Activated CD4-positive, alpha-beta memory T cell treated with anti-CD3 and anti-CD28 coated beads, Interleukin-2, amount 10 ng/mL, durations not matched to agents 7 days and 5 days (primary cell): ENCODE results near the gene ATP8B1. TPM values are rescaled to one million over a fixed set of nuclear protein-coding genes. Genes with fewer than 3 reads are reported as not detected.

ENCODE experiments used
- CTCF ChIA-PET: fragments of 350-600 bp; sonication (Branson Sonifier 250); formaldehyde crosslinking; loops from one replicate; lab custom pipeline; 2021; ENCODE audit warnings: antibody characterized with exemption, inconsistent platforms; lab: Charles Lee
- POLR2A ChIA-PET: fragments of 350-600 bp; sonication (Branson Sonifier 250); formaldehyde crosslinking; loops from one replicate; lab custom pipeline; 2021; ENCODE audit warnings: antibody characterized with exemption; lab: Charles Lee
- DNase-seq: peaks from one replicate; pipeline ENCODE4 v3.0.0-alpha.2; 2020
- H3K27ac Mint-ChIP-seq: one replicate; pipeline ENCODE4 v1.8.0; 2021; ENCODE audit warnings: mild to moderate bottlenecking, mixed read lengths
- H3K27me3 Mint-ChIP-seq: one replicate; pipeline ENCODE4 v1.8.0; 2021; ENCODE audit warnings: mixed read lengths
- H3K36me3 Mint-ChIP-seq: one replicate; pipeline ENCODE4 v1.8.0; 2021; ENCODE audit warnings: low read depth, mixed read lengths
- H3K4me1 Mint-ChIP-seq: one replicate; pipeline ENCODE4 v1.8.0; 2021; ENCODE audit warnings: mixed read lengths
- H3K4me3 Mint-ChIP-seq: one replicate; pipeline ENCODE4 v1.8.0; 2021; ENCODE audit warnings: mild to moderate bottlenecking, mixed read lengths
- H3K9me3 Mint-ChIP-seq: one replicate; pipeline ENCODE4 v1.8.0; 2021; ENCODE audit warnings: mixed read lengths
- total RNA-seq, 2 experiments: library from RNA; stranded (reverse); gene quantifications; one replicate each; pipeline ENCODE4 v1.2.3, GENCODE V29; 2021

The ATP8B1 gene
- total RNA-seq, 2 experiments from 2014 or later, result not detected

DNA sequence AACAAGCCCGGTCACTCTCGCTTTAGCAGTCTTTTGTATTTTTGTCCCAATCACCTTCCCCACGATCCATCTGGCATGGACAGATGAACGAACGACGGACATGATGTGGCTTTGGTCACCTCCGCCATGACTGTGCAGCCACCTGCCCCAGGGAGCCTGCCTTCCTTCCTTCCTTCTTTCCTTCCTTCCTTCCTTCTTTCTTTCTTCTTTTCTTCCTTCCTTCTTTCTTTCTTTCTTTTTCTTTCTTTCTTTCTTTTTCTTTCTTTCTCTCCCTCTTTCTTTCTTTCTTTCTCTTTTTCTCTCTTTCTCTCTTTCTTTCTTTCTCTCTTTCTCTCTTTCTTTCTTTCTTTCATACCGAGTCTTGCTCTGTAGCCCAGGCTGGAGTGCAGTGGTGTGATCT is 39.0 kb downstream of the ATP8B1 start:
- no peak for DNase-seq
- Mint-ChIP-seq H3K4me3 (no peak overlapping the region), H3K27me3 (no peaks in the 10 kb centered on the region), H3K9me3 (peaks cover 2% of the 10 kb centered on the region), H3K4me1 (no peaks in the 10 kb centered on the region), H3K27ac (no peak overlapping the region), H3K36me3 (no peaks in the 10 kb centered on the region)
- ChIA-PET CTCF (no interaction called here), POLR2A (no interaction called here)

DNA sequence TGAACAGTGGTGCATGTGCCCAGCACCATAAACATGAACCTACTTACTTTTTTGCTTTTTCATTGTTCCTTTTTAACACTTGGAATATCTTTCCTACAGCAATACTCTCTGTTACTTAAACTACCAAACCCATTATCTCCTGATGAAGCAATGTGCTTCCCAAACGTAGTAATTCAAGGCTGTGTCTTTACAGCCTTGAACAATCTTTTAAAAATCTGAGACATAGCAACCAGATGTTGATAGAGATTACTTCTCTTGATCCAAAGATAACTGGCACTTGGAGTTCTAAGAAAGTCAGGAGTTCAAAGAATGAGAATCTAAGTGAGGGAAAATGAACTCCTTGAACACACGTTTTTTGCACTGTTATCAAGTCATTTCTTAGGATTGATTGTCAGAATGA is 40.4 kb downstream of the ATP8B1 start:
- ChIA-PET CTCF (no interaction called here), POLR2A (no interaction called here)
- DNase-seq, result no peak
- H3K4me1 Mint-ChIP-seq, result no peaks in the 10 kb centered on the region
- no peak overlapping the region for H3K4me3 Mint-ChIP-seq
- peaks cover 2% of the 10 kb centered on the region for H3K9me3 Mint-ChIP-seq
- no peak overlapping the region for H3K27ac Mint-ChIP-seq
- H3K27me3 Mint-ChIP-seq, result no peaks in the 10 kb centered on the region
- H3K36me3 Mint-ChIP-seq, result no peaks in the 10 kb centered on the region

DNA sequence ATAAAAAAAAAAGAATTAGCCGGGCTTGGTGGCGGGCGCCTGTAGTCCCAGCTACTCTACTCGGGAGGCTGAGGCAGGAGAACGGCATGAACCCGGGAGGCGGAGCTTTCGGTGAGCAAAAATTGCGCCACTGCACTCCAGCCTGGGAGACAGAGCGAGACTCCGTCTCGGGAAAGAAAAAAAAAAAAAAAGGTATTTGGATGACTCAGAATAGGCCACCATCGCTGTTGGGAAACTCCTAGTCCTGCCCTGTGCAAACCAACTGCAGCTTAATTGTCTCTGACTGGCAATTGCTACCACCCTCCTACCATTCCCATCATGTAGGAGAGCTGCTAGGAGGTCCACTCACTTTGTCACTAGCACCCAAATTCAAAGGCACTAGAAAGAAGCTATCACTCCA is 43.5 kb downstream of the ATP8B1 start:
- no peak for DNase-seq
- peaks cover 3% of the 10 kb centered on the region for H3K27me3 Mint-ChIP-seq
- no peak overlapping the region for H3K27ac Mint-ChIP-seq
- POLR2A ChIA-PET, result no interaction called here
- no peak overlapping the region for H3K4me3 Mint-ChIP-seq
- H3K4me1 Mint-ChIP-seq, result no peaks in the 10 kb centered on the region
- no peaks in the 10 kb centered on the region for H3K36me3 Mint-ChIP-seq
- CTCF ChIA-PET, result no interaction called here
- H3K9me3 Mint-ChIP-seq, result peaks cover 2% of the 10 kb centered on the region

DNA sequence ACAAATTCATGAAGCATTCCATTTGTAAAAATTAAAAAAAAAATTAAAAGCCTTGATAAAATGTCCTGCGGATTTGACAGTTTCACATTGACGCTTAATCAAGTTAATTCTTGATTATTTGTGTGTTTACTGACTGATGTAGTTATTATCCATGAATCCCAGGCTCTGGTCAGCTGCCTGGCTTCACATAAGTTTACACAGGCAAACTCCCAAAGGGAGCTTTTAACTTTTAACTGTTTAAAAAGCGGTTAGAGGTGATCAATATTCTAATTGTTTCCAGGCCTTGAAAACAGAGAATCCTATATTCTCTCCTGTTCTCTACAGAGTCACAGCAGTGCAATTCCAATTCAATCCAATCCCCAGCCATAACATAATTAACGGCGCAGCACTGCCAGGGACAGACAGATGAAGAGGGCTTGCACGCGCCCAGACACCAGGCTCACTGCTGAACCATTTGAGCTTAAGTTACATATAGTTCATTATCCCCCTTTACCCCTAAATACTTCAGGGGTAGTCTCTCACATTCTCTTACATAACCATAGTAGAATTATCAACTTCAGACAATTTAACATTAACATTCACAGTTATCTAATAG is 47.5 kb downstream of the ATP8B1 start:
- Mint-ChIP-seq H3K36me3 (no peaks in the 10 kb centered on the region), H3K4me1 (peaks cover 12% of the 10 kb centered on the region), H3K27me3 (peaks cover 3% of the 10 kb centered on the region), H3K27ac (no peak overlapping the region), H3K9me3 (peaks cover 2% of the 10 kb centered on the region), H3K4me3 (no peak overlapping the region)
- ChIA-PET POLR2A (no interaction called here), CTCF (no interaction called here)
- DNase-seq, result no peak

DNA sequence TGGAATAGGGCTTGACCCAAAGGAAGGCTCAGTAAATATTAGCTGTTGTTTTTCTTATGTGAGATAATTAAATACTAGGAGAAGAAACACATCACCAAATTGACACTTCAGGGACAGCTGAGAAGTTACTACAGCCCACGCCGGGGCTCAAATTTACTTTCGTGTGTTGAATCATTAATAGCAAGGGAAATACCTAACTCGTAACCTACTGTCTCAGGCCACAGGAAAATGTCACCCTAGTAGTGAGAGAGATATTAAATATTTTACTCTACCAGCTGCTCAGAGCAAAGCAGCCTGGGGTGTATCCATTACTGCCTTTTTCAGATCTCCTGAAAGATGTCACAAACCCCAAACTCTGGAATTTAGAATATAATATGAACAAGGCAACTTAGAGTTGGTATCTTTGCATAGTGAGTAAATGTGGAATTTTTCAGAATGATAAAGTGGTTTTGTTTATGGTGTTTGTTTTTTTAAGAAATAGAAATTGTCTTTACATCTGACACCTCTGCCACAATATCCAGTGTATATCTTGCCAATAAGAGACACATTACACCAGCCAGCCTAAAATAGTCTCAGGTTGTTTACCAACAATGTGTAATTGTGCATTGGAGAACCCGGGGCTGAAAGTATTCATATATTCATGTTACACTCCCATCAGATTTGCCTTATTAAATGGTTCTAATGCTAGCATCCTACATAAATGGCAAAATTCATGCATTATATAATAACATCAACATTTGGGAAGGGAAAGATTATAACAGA is 48.4 kb downstream of the ATP8B1 start:
- H3K4me1 Mint-ChIP-seq, result peaks cover 12% of the 10 kb centered on the region
- peaks cover 3% of the 10 kb centered on the region for H3K27me3 Mint-ChIP-seq
- CTCF ChIA-PET, result no interaction called here
- no peak for DNase-seq
- H3K4me3 Mint-ChIP-seq, result no peak overlapping the region
- no peaks in the 10 kb centered on the region for H3K36me3 Mint-ChIP-seq
- peaks cover under 1% of the 10 kb centered on the region for H3K9me3 Mint-ChIP-seq
- POLR2A ChIA-PET, result no interaction called here
- H3K27ac Mint-ChIP-seq, result no peak overlapping the region

DNA sequence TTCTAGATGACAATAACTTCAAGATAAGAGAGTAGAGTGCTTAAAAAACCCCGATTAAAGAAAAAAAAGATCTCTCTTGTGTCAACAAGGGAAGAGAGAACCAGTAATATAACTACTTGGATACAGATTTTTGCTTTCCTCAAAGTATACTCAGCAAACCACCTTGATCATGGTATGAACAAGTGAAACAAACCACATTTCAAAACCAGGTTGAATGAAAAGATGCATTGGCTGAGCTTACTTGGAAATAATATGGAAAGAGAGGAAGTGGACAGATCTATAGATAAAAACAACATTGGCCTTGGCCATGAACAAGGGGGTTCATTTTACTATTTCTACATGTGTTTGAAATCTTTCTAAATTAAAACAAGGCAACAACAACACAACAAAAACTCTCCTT is 50.1 kb downstream of the ATP8B1 start:
- POLR2A ChIA-PET, result no interaction called here
- Mint-ChIP-seq H3K9me3 (no peaks in the 10 kb centered on the region), H3K27ac (no peak overlapping the region), H3K4me1 (peaks cover 12% of the 10 kb centered on the region), H3K27me3 (peaks cover 6% of the 10 kb centered on the region), H3K4me3 (no peak overlapping the region), H3K36me3 (no peaks in the 10 kb centered on the region)
- CTCF ChIA-PET, result no interaction called here
- no peak for DNase-seq

DNA sequence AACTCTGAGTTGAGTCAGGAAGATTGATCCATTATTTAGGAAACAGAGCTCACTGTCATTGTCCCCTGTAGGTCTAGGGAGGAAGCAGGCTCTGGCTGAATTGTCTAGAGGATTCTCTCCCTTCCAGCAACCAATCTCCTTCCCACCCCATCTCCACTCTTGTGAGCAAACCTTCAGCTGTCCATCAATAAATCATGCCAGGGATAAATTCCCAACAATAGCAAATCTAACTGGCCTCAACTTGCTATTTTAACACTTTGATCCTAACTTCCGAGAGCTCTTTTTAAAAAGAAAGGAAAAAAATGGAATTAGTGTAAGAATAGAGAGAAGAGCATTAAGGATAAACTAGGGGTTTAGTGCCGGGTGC is 53.5 kb downstream of the ATP8B1 start:
- DNase-seq, result no peak
- H3K36me3 Mint-ChIP-seq, result no peaks in the 10 kb centered on the region
- H3K4me1 Mint-ChIP-seq, result peaks cover 12% of the 10 kb centered on the region
- CTCF ChIA-PET, result no interaction called here
- peaks cover 3% of the 10 kb centered on the region for H3K27me3 Mint-ChIP-seq
- POLR2A ChIA-PET, result interaction anchor here (0.6 kb wide), 1 partner anchor 172 kb away, joined by 3 read pairs; no protein-coding TSS in a partner anchor
- no peak overlapping the region for H3K27ac Mint-ChIP-seq
- no peak overlapping the region for H3K4me3 Mint-ChIP-seq
- no peaks in the 10 kb centered on the region for H3K9me3 Mint-ChIP-seq

DNA sequence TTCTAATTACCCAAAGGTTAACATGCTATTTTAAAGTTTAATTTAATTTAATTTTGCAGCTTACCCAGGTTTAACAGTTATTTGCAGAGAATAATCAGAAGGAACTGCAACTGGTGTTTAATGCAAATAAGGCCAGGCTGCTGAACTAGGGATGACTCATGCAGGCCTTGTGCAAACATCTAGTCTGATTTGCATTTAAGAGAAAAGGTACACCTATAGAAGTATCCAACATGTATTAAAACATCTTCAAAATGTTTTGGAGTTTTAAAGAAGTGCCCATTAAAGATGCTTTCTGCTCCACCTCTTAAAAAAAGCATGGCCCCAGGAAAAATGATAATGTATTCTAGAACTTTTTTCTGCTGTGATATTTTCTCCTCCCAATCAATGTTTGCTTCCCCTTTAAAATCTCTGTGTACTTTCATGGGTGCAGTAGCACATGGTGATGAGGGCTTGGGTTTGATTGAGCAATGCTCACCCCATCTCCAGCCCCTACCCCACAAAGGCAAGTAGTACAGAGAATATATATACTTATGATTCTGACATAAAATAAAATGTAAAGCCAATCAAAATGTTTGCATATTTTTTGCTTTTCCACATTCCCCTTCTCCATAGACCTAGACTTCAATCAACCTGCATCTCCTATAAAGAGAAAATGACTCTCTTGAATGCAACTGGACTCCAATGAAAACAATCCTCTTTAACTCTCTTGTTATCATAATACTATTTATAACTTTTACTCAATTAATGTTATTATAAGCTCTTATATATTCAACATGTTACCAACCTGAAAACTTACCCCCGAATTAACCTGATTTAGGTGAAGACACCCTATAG is 54.1 kb downstream of the ATP8B1 start:
- no peak overlapping the region for H3K4me3 Mint-ChIP-seq
- no peaks in the 10 kb centered on the region for H3K36me3 Mint-ChIP-seq

DNA sequence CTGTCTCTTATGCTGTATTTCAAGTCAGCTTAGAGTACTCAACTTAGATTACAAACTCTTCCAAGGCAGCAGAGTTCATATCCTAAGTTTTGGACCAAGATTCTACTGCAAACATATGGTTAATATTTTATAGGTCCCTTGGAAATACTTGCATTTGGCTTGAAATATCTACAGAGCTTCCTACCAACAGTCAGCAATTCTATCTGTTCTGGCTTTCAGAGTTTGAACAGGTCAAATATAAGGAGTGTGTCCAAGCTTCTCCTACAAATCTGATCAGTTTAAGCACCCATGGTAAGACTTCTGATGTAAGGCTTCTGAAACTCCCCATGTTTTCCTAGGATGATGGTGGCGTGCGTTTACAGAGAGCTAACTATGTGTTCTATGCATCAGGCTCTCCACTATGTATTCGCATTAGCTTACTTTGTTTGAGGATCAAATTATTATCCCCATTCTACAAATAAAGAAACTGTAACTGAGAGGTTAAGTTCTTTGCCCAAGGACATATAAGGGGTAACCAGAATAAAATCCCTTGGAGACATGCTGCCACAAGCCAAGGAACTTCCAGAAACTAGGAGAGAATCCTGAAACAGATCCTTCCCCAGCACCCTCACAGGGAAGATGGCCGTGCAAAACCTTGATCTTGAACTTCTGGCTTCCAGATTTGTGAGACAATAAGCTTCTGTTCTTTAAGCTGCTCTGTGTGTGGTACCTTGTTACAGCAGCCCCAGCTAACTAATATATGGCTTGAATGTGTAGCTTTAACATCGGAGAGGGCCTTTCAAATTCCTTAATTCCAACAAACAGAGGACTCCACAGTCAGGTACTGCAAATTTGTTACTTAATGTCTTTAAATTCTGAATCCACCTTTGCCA is 55.1 kb downstream of the ATP8B1 start:
- ChIA-PET CTCF (no interaction called here), POLR2A (no interaction called here)
- Mint-ChIP-seq H3K4me3 (no peak overlapping the region), H3K36me3 (no peaks in the 10 kb centered on the region), H3K27me3 (peaks cover 3% of the 10 kb centered on the region), H3K4me1 (peaks cover 9% of the 10 kb centered on the region), H3K9me3 (no peaks in the 10 kb centered on the region), H3K27ac (no peak overlapping the region)
- DNase-seq, result no peak

More for the DNA sequence above, 54.1 kb downstream of the ATP8B1 start:
- ChIA-PET CTCF (no interaction called here), POLR2A (no interaction called here)
- Mint-ChIP-seq H3K4me1 (peaks cover 12% of the 10 kb centered on the region), H3K27me3 (peaks cover 3% of the 10 kb centered on the region), H3K9me3 (no peaks in the 10 kb centered on the region), H3K27ac (no peak overlapping the region)
- DNase-seq, result no peak

DNA sequence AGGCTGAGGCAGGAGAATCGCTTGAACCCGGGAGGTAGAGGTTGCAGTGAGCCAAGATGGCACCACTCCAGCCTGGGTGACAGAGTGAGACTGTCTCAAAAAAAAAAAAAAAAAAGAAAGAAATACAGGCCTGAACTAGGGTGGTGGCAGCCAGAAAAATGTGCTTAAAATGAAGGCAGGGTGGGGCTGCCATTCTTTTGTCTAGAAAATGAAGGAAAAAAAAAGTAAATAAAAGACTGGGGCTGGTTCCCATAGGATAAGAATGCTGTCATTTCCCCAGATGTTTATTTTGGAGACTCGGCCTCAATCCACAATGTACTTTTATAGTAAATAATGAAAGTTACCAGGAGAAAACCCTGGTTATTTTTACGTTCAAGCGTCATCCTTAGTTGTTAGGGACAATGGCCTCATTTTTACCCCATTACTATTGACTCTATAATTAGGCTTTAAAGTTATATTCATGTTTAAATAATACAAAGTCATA is 58.9 kb downstream of the ATP8B1 start:
- Mint-ChIP-seq H3K4me1 (no peaks in the 10 kb centered on the region), H3K36me3 (no peaks in the 10 kb centered on the region), H3K9me3 (no peaks in the 10 kb centered on the region), H3K4me3 (no peak overlapping the region), H3K27ac (no peak overlapping the region), H3K27me3 (no peaks in the 10 kb centered on the region)
- POLR2A ChIA-PET, result no interaction called here
- CTCF ChIA-PET, result no interaction called here
- no peak for DNase-seq

DNA sequence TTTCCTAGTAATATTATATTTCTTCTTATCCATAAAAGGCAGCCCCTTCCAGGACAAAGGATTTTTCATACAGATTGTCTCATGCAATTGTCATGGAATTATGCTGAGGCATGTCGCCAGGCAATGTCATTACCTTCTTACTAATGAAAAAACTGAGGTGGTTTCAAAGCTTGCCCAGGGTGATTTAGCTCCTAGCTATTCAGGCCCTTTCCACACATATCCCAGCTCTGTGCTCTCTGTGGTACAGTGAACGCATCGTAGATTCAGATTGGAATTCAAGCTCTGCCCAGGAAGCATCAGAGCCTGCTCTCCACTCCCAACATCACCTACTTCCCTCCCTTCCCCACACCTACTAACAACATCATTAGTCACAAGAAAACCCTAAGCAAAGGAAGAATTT is 60.1 kb downstream of the ATP8B1 start:
- Mint-ChIP-seq H3K4me1 (no peaks in the 10 kb centered on the region), H3K36me3 (no peaks in the 10 kb centered on the region), H3K27me3 (no peaks in the 10 kb centered on the region), H3K4me3 (no peak overlapping the region), H3K27ac (no peak overlapping the region), H3K9me3 (peaks cover 3% of the 10 kb centered on the region)
- ChIA-PET CTCF (no interaction called here), POLR2A (no interaction called here)
- no peak for DNase-seq

DNA sequence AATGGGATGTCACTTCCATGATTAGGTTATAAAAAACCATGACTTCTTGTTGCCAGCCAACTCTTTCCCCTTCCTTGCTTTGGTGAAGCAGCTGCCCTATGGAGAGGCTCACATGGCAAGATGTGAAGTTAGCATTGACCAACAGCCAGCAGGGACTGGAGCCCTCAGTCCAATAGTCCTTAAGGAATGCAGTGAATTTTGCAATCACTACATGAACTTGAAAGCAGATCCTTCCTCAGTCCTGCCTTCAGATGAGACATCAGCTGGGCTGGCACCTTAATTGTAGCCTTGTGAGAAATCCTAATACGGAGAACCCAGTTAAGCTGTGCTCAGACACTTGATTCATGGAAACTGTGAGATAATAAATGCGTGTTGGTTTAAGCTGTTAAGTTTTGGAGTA is 61.8 kb downstream of the ATP8B1 start:
- H3K4me3 Mint-ChIP-seq, result no peak overlapping the region
- H3K4me1 Mint-ChIP-seq, result no peaks in the 10 kb centered on the region
- CTCF ChIA-PET, result no interaction called here
- H3K27ac Mint-ChIP-seq, result no peak overlapping the region
- no peaks in the 10 kb centered on the region for H3K36me3 Mint-ChIP-seq
- POLR2A ChIA-PET, result no interaction called here
- H3K9me3 Mint-ChIP-seq, result peaks cover 4% of the 10 kb centered on the region
- H3K27me3 Mint-ChIP-seq, result no peaks in the 10 kb centered on the region
- DNase-seq, result no peak

DNA sequence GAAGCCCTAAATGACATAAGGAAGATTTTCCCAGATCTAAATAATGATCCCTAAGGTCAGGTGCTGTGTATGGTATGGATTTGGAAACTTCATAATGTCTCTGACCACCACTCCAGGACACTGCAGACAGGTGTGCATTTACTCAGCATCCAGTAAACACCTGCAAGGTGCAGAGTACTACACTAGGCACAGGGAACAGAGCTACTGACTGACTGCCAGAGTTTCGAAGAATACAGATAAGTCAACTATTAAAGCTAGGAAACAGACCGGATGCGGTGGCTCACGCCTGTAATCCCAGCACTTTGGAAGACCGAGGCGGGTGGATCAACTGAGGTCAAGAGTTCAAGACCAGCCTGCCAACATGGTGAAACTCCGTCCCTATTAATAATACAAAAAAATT is 65.0 kb downstream of the ATP8B1 start:
- Mint-ChIP-seq H3K36me3 (no peaks in the 10 kb centered on the region), H3K27me3 (no peaks in the 10 kb centered on the region), H3K4me1 (no peaks in the 10 kb centered on the region), H3K9me3 (peaks cover 8% of the 10 kb centered on the region), H3K27ac (no peak overlapping the region), H3K4me3 (no peak overlapping the region)
- ChIA-PET POLR2A (no interaction called here), CTCF (no interaction called here)
- DNase-seq, result no peak
